Stimulated activated CD8-positive, alpha-beta memory T cell treated with anti-CD3 and anti-CD28 coated beads, Interleukin-15, amount 100 ng/mL, for 24 hours (primary cell): ENCODE results near the gene CARNS1.
"Not testable (repeated sequence)": the region's sequence is repeated elsewhere in the genome, so short reads cannot be mapped to it uniquely, and the experiment has no call there.

ENCODE experiments used
- DNase-seq: peaks from one replicate; pipeline ENCODE4 v3.0.0-alpha.2; 2020; ENCODE audit warnings: low read depth

Gene CARNS1

DNA sequence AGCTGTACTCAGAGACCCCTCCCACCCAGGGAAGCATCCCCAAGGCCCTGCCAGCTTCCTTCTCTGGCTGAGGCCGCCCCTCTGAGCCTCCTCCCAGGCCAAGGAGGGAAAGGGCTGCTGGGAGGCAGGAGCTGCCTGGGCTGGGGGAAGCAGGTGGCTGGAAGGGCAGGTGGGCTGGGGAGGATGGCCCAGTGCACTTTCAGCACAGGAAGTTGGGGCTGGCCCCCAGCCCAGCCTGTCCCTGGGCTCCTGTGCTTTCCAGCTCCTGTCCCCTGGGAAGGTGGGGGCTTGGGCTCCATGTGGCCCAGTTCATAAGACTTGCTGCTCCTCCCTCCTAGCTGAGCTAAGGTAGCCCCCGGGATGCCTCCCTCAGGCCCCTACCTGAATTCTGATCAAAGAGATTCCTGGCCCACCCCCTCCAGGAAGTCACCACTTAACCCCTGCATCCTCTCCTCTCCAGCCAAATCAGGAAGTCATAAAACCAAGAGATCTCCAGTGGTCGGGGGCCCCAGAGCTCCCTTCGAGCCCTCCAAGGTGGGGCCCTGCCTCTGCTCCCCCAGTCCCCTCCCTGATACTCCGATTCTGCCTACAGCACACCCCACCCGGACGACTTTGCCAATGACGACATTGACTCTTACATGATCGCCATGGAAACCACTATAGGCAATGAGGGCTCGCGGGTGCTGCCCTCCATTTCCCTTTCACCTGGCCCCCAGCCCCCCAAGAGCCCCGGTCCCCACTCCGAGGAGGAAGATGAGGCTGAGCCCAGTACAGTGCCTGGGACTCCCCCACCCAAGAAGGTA lies 18.7 kb upstream of the CARNS1 start:
- DNase-seq, result no peak

DNA sequence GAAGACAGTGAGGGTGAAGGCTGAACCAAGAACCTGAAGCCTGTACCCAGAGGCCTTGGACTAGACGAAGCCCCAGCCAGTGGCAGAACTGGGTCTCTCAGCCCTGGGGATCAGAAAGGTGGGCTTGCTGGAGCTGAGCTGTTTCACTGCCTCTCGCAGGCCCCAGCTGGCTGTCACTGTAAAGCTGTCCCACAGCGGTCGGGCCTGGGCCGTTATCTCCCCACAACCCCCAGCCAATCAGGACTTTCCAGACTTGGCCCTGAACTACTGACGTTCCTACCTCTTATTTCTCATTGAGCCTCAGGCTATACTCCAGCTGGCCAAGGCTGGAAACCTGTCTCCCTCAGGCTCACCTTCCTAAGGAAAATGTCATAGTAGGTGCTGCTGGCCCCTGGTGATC lies 17.9 kb upstream of the CARNS1 start:
- no peak for DNase-seq

GRCh38 chr11:67397986-67398660 lies 17.4 kb upstream of the CARNS1 start:
- DNase-seq, result no peak

DNA sequence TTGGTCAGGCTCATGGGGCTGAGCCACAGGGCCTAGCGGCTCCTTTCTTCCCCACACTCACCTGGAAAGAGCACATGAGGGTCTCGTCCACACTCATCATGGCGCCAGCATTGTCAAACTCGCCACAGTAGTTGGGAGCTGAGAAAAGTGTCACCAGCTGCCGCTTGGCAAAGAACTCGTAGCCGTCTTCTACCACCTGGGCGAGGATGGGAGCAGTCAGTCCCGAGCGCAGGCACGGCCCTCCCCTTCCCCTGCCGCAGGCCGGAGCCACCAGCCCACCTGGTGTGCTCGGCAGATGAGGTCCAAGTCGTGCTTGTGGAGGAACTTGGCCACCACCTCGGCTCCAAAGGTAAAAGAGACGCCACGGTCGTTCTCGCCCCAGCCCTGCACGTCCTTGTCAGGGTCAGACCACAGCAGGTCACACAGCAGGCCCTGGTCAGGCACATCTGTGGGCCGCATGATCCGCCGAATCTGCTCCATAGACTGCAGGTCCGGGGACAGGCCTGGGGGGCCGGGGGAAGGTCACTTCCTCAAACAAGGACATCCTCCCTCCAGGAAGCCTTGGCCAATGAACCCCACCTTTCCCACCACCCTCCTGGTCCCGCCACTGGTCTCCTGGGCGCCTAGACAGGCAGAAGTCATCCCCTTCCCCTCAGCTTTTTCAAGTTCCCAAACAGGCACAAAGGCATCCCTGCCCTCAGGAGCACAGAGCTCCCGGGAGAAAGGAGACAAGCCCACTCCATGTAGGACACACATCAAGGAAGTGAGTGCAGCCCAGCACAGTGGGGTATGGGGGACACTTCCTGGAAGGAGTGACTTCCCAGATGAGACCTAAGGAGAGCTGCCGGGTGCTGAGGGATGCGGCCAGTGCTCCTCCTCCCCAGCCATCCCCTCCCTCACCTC lies 16.6 kb upstream of the CARNS1 start:
- no peak for DNase-seq

DNA sequence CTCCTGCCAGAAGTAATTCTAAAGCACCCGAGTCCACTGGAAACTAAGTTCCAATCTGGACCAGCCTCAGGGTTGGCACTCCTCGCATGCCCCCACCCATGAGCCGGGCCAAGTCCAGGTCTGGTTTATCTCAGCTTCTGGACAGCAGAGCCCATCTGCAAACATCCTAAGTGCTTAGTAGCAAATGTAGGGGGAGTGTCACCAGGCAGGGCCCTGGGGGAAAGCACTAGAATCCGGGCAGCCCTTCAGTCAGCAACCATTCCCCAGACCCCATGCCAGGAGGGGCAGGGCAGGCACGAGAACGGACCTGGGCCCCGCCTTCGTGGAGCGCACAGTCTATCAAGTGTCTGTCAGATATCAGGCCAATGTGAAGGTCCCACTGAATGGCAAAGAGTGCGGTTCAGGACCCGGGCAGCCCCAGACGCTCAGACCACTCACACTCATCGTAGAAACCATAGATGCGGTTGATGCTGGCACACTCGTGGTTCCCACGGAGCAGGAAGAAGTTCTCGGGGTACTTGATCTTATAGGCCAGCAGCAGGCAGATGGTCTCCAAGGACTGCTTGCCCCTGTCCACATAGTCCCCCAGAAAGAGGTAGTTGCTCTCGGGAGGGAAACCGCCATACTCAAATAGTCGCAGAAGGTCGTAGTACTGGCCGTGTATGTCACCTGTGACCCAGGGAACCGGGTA lies 15.1 kb upstream of the CARNS1 start:
- DNase-seq, result no peak

- no peak for DNase-seq
Measured at GRCh38 chr11:67400942-67401494, 14.5 kb upstream of the CARNS1 start.

DNA sequence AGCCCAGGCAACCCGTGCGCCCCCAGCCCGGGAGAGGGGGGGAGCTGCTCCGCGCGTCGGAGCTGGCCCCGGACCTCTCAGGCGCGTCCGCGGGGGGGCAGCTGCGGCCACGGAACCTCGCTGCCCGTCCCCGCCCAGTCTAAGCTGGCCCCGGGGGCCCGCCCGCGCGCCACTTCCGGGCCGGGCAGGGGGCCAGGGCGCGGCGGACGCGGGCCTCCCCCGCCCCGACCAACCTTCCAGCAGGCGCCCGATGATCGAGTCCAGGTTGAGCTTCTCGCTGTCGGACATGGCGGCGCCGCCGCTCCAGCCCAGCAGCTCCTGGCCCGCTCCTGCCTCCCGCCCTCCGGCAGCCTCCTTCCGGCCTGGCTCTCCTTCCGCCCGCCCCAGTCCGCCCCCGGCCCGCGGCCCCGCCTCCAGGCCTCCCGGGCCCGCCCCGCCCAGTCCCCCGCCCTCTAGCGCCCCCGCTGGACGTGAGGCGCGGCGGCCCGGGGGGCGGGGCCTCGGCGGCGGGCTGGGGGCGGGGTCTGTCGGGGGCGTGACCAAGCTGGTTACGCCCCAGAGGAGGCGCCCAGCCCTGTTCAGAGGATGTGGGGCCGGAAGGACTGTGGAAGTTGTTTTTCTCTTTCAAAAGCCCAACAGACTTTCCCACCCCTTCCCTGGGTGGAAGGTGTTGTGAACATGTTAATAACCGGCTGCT lies 13.8 kb upstream of the CARNS1 start, which contains the start of gene PPP1CA:
Gene PPP1CA, minus strand, starts transcription at position 364 of the 697 bp plus-strand sequence. Its CDS starts 76 bp downstream, at position 288.
- peak; percentile 96 for DNase-seq

GRCh38 chr11:67402192-67402839 lies 13.2 kb upstream of the CARNS1 start:
- not testable (repeated sequence) for DNase-seq

DNA sequence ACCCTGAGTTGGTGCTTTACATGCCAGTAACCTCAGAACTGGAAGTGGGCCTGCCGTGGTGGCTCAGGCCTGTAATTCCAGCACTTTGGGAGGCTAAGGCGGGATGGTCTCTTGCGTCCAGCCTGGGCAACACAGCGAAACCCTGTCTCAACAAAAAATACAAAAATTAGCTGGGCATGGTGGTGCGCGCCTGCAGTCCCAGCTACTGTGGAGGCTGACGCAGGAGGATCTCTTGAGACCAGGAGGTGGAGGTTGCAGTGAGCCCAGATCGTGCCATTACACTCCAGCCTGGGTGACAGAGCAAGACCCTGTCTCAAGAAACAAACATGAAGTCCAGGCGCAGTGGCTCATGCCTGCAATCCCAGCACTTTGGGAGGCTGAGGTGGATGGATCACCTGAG lies 12.4 kb upstream of the CARNS1 start:
- not testable (repeated sequence) for DNase-seq

GRCh38 chr11:67404515-67405195 lies 10.8 kb upstream of the CARNS1 start:
- DNase-seq, result no peak

- no peak for DNase-seq
Measured at GRCh38 chr11:67405196-67405567, 10.3 kb upstream of the CARNS1 start.

DNA sequence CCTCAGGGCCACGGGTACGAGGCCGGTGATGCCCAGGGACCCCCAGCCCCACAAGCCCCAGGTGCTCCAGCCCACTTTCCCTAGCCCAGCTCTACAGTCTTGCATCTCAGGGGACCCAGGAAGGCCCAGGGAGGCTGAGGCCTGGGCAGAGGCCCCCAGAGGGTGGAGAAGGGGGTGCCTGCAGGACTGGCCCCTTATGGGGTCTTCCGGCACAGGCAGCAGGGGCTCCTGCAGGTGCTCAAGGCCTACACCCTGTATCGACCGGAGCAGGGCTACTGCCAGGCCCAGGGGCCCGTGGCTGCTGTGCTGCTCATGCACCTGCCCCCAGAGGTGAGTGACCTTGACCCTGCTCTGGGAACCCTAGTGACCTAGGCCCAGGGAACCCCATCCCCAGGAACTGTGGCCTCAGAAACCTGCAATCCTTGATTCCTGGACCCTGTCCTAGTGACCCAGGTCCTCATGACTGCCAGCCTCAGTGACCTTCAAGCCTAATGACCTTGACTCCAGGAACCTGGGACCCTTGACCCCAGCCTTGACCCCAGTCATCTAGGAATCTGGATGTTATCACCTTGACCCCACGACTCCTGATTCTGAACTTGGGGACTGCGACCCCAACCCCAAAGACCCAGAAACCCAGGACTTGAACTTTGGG lies 9.7 kb upstream of the CARNS1 start:
- no peak for DNase-seq

DNA sequence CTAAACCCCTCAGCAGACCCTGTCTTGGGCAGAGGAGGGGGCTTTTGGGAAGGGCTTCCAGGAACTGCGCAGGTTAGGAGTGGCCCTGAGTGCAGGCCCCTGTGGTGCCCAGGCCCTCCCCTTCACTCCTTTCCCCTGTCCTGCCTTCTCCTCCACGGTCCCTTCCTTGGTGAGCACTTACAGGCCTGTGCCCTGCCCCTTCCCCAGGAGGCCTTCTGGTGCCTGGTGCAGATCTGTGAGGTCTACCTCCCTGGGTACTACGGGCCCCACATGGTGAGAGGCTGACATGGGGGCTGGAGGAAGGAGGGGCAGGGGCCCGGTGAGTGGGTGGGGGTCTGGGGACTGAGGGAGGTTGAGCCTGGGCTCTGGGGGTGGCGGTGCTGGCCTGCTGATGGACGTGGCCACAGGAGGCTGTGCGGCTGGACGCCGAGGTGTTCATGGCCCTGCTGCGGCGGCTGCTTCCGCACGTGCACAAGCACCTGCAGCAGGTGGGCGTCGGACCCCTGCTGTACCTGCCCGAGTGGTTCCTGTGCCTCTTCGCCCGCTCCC lies 9.0 kb upstream of the CARNS1 start:
- DNase-seq, result no peak

DNA sequence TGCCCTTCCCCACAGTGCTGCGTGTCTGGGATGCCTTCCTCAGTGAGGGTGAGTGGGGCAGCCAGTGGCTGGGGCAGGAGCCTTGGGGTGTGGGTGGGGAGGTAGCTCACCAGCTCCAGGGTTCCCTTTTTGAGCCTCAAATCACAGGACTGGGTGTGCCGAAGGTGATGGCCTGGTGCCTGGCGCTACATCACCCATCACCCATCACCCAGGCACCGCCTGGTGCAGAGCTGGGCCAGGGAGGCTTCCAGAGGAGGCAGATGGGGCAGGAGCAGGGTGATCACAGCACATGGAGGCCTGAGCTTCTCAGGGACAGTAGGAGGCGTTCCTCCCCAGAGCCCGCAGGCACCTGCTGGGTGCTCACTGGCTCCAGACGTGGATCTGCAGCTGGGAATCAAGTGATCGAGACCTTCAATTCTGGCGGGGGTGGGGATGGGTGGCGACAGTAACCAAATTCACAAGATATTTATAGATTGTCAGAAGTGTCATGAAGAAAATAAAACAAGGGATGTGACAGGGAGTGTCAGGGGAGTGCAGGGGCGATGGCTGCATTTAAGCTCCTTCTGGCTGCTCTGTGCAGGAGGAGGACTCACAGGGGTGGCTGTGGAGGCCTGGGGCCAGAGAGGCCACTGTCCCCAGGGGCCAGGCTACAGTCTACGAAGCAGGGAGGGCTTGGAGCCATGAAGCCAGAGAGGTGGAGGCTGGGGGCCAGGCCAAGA lies 8.3 kb upstream of the CARNS1 start:
- DNase-seq, result no peak

DNA sequence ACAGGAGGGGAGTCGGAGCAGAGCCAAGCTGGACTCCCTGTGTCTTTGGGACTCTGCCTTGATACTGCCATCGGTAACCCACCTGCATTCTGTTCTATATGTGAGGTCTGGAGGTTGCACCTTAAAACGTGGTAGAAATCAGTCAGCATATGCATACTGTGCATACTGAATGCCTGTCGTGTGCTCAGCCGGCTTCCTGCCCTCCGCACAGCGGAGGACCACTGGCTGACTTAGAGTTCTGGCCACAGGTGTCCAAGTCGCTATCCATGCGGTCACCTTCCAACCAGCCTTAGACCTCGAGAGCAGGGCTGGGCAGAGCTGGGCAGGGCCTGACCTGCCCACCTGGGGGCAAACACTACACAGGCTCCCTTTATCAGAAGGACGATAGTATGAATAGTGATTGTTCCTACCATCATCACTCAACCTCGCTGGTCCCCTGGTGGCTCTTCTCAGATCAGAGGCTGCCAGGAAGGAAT lies 7.8 kb upstream of the CARNS1 start:
- DNase-seq, result no peak

GRCh38 chr11:67408437-67409200 lies 6.9 kb upstream of the CARNS1 start:
- DNase-seq, result no peak

- no peak for DNase-seq
Measured at GRCh38 chr11:67409261-67409666, 6.2 kb upstream of the CARNS1 start.
